Right renal cortex interstitium (tissue), 3 donors: ENCODE measurements around the gene IL24. TPM values are rescaled to one million over a fixed set of nuclear protein-coding genes. Genes with fewer than 3 reads are reported as not detected.

Experiments used
- DNase-seq, 3 donors: peaks; one replicate each; pipeline ENCODE4 v3.0.0-alpha.2; 2013; ENCODE audit warnings: low read depth in 3 of 3, low spot score in 2 of 3
- polyA plus RNA-seq, 3 donors: library from polyadenylated mRNA; unstranded; fragments of 120-200 nt; gene quantifications; one replicate each; pipeline ENCODE4 v1.2.1, GENCODE V29; 2013; ENCODE audit not compliant: insufficient read length in 3 of 3

Gene IL24
- polyA plus RNA-seq, 3 donors: 0.18 to 0.35 (median 0.35) TPM

DNA sequence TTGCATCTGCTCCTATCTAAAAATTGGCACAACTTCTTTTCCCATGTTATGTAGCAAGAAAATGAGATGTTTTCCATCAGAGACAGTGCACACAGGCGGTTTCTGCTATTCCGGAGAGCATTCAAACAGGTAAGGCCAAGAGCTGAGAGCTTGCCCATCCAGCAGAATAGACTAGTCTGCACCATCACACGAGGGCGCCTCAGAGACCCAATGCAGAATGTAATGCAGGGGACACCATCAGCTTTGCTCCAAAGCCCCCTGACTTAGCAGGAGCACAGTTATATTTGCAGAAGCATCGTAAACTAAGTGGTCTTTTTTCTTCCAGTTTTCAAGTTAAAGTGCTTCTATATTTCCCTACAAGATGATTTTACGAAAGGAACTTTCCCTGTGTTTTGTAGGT is 4.7 kb downstream of the IL24 start:
- no peak for DNase-seq

DNA sequence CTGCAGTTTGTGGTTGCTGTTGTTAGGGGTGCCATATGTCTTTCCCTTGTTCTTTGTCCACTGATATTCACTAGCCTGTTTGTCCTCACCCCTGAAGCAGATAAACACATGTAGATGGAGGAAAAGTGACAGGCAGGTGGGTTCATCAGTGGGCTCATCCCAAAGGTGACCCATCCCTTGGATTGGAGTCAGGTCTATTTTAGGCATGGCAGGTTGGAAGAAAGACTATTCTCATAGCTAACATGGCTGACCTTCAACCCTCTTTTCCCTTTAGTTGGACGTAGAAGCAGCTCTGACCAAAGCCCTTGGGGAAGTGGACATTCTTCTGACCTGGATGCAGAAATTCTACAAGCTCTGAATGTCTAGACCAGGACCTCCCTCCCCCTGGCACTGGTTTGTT is 5.5 kb downstream of the IL24 start:
- no peak for DNase-seq

DNA sequence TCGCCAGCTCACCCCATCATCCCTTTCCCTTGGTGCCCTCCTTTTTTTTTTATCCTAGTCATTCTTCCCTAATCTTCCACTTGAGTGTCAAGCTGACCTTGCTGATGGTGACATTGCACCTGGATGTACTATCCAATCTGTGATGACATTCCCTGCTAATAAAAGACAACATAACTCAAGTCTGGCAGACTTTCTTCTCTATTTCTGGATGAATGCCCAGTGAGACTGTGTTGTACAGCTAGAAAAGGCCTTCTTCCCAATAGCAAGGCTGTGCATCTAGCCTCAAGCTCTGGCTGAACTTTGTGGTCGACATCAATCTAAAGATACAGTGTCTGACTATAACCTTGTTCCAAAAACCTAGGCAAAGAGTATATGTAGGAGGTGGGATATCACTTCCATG is 6.4 kb downstream of the IL24 start:
- DNase-seq: no peak

DNA sequence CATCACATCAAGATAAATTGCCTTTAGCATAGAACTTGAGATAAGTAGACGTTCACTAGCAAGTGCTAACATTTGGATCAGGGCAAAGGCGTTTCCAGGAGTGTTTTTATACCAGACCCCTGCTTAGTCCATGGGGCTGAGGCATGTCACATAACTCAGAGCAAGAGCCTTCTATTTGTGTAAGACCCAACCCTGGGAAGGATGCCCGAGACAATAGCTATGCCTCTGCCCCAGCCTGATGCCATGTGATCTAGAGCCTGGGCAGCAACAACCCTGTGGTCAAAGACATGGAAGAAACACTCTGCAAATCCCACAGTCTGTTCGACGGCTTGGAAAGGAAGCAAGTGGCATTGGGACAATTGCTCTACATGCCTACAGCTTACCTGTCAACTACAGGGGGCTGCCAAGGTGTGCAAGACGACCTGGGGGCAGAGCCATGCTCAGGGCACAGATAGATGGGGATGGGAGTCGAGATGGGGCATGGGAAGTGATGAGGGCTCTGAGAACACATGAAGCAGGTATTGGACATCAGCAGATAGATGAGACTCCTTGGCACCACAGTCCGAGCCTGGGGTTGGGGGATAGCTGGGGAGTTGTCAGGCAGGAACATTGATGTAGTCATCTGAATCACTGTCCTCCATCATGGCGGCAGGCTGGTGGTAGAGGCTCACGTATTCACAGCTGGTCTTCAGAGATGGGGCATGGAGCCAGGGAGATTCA is 7.3 kb downstream of the IL24 start:
- no peak for DNase-seq

DNA sequence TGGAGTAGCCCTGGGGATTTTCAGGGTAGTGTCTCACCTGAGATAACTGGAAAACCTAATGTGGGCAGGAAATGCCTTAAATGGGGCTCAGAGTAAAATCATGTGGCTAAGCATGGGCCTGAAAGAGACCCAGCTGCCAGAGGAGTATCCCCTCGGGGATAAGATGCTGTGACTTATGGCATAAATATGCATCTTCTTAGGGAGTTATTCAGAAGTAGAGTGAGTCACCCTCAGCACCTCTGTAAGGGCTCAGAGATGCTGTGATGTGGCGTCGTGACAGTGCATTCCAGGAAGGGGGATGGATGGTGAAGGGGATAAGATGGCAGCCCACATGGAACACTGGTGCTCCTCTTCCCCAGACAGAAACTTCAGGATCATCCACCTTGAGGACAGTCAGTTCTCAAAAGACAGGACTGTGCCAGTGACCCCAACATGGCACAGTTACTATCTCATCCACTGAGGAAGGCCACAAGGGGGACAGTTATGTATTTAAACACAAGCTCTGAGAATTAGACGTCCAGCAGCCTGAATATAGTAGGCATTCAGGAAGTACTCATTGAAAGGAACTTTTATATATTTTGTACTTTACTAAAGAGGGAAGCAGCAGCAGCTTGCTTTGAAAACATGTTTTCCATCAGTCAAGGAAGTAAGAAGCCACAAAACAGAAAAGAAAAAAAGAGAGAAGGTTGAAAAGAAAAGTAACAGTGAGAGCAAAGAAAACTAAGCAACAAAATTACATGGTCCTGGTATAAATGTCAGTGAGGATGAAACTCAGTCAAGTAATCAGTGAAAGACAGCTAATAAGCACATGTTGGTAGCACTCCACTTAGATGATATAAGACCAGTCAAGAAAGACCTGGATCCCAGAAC is 8.3 kb downstream of the IL24 start:
- DNase-seq: no peak

DNA sequence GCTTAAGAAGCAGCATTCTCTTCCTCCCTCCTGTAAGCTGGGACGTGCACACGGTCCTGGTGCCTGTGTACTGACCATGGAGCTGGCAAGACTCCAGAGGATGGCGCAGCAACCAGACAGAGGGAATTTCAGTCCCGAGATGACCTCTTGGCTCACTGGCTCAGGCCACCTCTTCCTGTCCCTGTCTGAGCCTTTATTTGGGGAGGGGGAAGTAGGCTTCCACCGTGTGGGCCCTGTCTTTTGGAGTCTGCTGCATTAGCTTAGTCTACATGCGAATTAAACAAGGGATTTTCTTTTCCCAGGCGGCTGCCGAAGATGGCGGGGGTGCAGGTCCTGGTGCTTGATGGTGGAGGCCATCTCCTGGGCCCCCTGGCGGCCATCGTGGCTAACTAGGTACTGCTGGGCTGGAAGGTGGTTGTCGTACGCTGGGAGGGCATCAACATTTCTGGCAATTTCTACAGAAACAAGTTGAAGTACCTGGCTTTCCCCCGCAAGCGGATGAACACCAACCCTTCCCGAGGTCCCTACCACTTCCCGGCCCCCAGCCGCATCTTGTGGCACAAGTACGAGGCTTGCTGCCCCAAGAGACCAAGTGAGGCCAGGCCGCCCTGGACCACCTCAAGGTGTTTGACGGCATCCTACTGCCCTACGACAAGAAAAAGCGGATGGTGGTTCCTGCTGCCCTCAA is 10.2 kb downstream of the IL24 start:
- DNase-seq: no peak

DNA sequence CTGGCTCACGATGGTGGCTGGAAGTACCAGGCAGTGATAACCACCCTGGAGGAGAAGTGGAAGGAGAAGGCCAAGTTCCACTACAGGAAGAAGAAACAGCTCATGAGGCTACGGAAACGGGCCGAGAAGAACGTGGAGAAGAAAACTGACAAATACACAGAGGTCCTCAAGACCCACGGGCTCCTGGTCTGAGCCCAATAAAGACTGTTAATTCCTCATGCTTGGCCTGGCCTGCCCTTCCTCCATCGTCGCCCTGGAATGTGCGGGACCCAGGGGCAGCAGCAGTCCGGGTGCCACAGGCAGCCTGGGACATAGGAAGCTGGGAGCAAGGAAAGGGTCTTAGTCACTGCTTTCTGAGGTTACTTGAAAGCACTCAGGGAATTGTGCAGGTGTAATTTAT is 10.8 kb downstream of the IL24 start:
- DNase-seq: no peak

DNA sequence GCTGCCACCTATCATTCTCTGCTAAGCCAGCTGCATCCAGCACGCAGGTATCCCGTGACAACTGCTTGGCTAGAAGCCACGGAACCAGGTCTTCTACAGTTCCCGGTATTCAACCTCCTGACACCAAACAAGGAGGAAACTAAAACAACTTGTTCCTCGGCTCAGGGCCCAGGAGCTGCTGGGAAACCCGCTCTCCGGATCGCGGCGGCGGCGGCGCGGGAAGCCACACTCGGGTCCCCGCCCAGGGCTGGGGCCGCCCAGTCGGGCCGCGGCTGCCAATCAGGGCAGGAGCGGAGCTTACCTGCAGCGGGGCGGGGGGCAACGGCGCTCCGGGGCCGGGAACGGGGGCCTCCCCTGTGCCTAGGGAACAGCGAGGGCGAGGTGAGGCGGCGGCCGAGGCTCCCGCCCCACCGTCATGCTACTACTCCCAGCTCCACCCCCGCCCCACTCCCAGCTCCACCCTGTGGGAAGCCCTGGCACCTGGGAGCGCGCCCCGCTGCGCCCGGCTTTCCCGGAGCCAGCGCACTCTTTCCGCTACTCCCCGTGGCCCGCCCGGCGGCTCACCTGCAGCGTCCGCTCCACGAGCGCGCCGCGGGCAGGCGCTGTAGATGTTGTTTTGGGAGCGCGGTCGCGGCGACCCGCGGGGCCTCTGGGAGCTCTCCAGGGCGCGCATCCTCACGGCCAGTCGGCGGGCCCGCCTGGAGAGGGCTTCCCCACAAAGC is 12.1 kb downstream of the IL24 start:
- peak in 1 of 3 donors; percentile 64 for DNase-seq

DNA sequence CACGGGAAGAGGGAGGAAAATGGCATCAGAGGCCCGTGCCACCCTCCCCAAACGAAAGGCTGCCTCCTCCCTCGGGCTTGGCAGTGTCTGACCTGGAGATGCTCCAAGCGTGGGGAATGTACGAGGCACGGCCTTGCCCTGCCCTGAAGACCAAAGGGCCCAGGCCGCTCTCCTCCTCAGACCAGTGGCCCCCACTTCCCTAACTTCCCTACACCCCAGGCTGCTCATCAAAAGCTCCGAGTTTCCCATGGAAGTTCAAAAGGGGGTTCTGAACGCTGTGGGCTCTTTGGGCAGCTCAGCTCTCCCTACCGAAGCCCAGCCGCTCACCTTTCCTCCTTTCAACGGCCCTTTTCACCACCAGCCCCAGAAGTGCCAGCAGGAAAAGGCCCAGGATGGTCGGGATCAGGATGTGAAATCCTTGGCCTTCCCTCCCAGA is 12.7 kb downstream of the IL24 start:
- DNase-seq: no peak

DNA sequence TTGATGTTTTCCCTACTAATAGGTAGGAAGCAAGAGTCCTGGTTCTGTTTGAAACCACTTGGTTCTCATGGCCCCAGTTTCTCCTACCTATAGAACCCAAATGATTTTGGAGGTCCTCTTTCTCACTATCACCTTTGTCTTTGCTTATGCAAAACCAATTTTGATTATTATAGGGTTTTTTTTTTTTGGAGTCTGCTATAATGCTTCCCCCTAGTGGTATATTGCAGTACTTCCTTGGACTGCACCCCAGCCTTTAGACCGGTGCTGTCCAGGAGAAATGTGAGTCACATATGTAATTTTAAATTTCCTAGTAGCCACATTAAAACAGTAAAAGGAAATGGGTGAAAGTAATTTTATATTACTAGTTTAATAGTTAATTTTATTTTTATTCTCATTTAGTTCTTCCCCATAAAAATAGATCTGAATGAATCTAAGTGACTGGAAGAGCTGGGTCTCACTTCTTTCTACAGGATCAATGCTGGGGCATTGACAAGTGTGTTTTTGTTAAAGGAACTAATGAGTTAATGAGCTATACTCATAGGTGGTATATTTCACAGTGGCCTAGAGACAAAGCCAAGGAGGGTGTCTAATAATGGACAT is 13.9 kb downstream of the IL24 start:
- no peak for DNase-seq

DNA sequence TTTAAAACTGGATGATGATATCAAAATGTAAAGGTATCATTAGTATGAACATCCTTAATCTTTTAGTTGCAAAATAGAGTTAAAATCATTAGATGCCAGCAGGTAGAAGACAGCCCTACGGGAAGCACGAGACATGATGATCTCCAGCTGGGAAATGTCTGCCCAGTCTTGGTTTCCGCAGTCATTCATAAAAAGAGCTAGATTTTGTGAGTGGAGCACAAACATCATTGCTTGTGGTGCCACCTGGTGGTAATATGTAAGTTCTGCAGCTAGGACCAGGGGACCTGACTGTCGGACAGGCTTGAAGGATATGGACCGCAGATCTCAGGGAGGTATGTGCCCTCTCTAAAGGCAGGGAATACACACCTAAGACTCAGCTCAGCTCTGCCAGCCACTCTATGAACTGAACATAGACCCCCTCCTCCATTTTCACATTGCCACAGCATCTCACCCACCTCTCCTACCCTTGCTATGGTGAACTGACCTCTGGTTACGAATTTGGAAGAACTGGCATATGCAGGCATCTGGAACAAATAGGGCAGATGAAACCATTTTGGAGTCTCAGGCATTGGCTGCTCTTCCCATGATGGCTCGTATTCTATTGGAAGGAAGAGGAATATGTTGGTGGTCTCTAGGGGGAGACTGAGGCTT is 15.3 kb downstream of the IL24 start:
- DNase-seq: peak; percentile 61 to 64 (median 64)

DNA sequence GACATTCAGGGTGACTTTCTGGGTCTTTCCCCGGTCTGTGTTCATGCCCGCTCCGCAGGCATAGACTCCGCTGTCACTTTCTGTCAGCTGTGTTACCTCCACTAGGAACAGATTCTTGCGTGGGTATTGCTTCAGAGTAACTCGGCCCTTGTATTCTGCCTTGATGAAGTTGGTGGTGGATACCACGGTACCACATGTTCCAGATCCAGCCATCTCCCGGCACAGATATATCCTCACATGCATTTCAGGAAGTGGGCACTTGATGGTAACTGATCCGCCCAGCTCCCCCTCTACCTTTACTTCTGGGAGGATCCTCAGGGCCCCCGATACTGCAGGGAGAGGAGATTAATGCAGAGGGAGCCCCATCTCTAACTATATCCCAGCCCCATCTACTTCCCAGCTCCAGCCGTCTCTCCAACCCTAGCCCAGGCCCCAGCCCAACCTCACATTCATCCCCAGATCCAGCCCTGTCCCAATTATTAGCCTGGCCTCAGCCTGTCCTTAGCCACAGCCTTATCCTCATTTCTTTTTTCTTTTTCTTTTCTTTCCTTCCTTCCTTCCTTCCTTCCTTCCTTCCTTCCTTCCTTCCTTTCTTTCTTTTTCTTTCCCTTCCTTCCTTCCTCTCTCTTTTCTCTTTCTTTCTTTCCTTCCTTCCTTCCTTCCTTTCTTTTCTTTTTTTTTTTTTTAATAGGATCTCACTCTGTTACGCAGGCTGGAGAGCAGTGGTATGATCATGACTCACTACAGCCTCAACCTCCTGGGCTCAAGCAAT is 16.7 kb downstream of the IL24 start:
- no peak for DNase-seq

DNA sequence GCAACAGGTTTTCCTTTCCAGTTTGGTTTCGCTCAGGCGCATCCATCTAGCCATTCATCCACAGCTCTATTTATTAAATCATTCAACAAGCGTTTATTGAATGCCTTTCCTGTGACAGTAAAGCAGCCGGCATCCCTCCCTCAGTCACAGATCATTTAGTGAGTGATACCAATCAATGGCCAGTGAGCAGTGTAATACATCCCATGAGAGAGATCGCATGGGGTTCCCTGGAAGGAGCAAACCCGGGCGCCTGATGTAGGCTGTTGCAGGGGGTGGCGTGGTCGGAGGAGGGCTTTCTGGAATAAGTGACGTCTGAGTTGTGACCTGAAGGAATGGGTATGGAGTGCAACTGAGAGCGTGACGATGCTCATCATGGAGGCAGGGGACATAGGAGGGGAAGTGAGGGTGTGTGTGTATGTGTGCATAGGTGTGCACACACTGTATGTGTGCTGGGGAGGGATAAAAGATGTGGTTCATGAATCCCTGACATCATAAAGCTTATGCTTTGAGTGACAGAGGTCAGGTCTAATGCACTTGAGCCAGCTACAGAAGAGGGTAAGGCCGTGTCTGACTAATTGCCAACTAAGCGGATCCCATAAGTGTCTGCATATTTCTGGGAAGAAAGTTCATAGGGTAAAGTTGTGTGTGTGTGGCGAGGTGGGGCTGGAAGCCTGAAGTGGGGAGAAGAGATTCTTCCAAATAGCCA is 17.9 kb downstream of the IL24 start:
- no peak for DNase-seq

DNA sequence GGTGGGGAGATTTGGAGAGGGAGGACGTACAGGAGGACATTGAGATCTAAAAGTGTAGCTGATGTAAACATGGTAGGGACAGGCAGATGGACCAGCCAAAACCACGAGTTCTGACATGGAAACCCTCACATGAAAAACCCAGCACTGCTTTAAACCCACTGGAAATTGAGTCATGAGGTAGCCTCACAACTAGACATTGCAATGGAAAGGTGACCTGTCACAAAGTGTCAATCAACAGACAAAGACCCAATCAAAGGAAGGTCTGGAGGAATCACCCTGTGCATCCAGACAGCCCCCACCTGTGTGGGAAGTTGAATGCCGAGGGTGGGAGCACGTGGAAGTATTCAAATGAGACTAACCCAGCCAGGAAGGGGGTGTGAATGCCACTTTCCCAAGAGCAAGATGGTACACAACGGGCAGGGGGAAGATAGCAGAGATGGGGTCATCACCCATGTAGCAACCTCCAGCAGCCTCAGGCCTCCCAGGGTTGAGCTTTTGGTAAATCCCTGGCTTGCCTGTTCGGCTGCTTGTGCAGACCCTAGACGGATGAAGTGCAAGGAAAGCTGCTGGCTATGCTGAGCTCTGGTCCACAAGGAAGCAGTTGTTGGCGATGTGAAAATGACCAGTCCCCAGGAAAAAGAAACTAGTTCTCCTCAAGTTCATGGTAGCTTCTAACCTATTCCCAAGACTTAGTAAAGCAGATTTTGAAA is 18.9 kb downstream of the IL24 start:
- DNase-seq: no peak

DNA sequence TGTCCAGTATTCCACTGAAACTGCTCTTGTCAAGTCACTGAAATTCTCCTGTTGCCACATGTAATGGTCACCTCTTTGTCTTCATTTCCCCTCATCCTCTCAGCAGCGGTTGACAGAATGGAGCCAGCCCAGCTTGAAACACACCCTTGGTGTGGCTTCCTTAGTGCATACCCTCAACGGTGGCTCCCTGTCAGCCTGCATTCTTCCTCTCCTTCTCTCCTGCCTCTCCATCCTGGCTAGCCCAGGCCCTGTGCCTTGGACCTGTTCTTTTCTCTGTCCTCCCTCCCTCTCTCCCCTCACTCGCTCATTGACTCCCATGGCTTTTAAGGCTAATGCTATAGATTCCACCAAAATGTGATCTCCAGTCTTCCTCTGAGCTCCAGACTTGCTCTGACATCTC is 20.8 kb downstream of the IL24 start:
- DNase-seq: no peak

DNA sequence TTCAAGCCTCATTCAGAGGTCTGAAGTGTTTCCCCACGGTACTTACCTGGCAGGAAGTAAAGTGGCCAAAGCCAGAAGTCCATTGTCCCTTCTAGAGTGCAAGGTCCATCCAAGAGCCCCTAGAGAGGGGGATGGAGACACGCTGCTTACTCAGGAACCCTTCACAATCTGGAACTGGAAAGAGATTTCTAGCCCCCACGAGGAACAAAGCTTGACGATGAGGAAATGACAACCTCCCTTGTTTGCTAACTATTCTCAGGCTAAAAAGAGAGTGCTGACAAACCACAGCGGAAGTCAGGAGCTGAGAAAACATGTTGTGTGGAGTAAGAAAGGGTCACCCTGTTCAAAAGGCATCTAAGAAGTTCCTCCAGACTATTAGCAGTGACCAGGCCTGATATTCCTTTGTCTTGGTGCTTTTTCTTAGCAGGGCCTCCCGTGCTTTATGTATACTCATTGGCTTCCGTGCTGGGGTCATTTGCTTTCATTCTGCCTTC is 24.6 kb downstream of the IL24 start, which contains the start of gene FCMR:
Gene FCMR, minus strand, starts transcription at position 170 of the 494 bp plus-strand sequence. Its CDS starts 87 bp downstream, at position 83.
- DNase-seq: no peak

DNA sequence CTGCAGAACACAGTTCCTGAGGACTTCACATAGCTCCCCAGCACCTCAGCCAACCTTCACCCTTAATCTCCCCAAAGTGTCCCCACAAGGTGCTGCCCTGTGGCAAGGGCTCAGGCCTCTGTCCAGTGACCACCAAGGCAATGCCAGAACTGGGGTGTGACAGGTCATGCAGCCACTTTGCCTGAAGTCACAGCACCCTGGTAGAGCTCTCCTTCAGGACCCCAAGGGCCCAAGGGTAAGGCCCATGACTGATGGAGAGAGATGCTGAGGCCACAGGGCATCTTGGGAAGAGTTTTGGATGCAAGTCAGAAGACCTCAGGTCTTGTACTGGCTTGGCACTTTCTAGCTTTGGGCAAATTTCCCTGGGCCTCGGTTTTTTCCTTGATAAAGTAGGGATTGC is 25.3 kb downstream of the IL24 start:
- no peak for DNase-seq
